Activated CD4-positive, alpha-beta T cell treated with anti-CD3 and anti-CD28 coated beads, Interleukin-10, Interleukin-2, amounts not matched to agents 100 ng/mL and 50 ng/mL, durations not matched to agents 16 hours and 8 hours (primary cell): ENCODE results near the gene SLC25A22.
A peak's percentile ranks its signal among the peaks of the same experiment; 100 is the strongest.

Experiments
- DNase-seq: peaks from one replicate; pipeline ENCODE4 v3.0.0-alpha.2; 2020

SLC25A22 gene

GRCh38 chr11:788953-789940 is 8.8 kb downstream of the SLC25A22 start:
- no peak for DNase-seq

- no peak for DNase-seq
These were observed 10.0 kb downstream of the SLC25A22 start for GRCh38 chr11:788009-788640.

GRCh38 chr11:787084-787675 is 10.9 kb downstream of the SLC25A22 start:
- DNase-seq: no peak

- no peak for DNase-seq
These were observed 11.6 kb downstream of the SLC25A22 start for GRCh38 chr11:786235-787083.

DNA sequence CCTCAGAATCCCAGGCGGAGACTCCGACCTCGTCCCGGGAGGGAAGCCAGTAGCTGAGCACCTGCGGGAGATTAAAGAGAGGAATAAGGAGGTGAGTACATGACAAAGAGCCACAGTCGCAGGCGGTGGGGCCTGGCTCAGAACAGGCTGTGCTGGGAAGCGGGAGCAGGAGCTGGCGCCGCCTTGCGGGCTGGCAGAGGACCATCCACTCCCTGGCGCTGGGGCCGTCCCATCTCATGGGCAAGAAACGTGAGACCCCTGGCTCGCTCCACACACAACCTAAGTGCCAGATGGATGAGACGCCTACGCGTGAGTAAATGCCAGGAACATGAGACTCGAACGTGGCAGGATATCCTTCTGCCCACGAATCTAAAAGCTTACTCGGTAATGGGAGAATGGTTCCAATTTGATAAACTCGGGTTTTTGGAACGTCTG is 14.5 kb downstream of the SLC25A22 start:
- peak; percentile 37 for DNase-seq

GRCh38 chr11:782264-783174 is 15.6 kb downstream of the SLC25A22 start:
- DNase-seq: no peak

- no peak for DNase-seq
These were observed 18.0 kb downstream of the SLC25A22 start for GRCh38 chr11:779955-780532.

DNA sequence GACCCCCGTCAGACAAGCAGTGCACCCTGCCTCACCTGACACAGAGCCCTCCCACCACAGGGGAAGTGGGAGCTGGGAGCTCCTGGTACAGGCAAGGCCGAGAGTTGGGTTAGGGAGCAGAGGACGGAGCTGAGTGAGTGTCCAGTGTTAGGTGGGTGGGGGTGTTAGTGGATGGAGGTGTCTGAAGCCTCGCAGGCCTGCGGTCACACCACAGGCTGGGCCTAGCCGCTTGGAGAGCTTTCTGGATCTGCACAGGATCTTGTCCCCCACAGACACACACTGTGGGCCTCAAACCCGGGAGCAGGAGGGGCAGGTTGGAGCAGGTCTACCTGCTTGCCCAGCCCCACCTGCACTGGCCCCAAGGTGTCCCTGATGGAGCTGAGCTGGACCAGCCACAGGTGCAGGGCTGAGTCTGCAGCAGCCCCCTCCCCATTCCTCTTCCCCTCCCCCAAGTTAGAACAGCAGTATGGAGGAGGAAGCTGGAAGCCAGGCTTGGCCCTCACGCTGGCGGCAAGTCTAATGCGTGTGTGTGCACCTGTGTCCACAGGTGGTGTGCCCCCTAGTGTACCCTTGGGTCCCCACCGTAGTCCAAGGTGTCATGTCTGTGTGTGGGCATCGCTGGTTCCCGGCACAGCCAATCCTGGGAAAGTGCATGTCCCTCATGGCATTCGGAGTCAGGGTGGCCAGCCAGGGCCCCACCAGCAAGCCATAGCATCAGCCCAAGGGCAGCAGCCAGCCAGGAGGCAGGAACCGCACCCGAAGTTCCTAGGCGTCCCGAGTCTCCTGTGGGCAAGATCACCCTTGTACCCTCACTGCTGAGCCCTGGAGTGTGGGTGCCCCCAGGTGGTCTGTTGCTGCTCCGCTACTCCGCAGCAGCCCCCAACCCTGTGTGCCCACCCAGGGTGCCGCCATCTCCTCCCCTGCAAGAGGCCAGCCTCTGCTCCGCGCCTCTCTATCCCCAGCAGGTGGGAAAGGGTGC is 18.8 kb downstream of the SLC25A22 start:
- no peak for DNase-seq

DNA sequence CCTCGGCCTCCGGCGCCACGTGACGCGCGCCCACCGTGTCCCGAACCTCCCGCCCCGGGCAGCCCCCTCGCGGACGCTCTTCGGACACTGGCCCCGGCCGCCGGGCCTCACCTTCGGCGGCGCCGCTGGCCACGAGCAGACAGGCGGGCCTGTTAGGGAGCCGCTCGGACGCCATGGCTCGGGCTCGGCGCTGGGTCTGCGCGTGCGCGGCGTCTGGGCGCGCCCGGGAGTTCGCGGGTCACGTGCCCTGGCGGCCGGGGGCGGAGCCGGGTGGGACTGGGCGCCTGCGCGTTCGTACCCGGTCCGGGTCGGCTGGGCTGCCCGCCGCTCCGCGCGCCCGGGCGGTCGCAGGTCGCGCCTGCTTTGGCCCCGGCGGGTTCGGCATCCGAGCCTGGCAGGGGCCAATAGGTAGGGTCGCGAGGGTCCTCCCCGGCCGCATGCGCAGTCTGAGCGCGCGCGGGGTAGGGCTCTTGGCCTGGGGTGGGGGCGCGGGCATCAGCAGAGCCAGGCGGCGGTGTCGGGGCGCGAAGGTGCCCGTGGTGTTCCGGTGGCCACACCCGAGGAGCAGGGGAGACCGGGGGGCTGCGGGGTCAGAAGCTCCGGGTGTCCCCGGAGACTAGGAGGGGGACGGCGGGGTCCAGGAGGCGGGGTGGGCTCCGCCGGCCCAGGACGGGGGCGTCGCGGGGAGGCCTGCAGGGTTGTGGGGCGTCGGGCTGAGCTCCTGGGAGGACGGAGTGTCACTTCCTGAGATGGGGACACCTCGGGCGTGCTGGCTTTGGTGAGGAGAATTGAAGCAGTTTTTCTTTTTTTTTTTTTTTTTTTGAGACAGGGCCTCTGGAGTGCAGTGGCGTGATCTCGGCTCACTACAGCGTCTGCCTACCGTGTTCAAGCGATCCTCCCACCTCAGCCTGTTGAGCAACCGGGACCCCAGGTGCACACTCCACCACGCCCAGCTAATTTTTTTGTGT is 20.5 kb downstream of the SLC25A22 start, which contains the start of gene GATD1:
Gene GATD1, minus strand, starts transcription at position 200 of the 968 bp plus-strand sequence. Its CDS starts 25 bp downstream, at position 175.
- peak; percentile 97 for DNase-seq

- peak; percentile 31 for DNase-seq
These were observed 21.4 kb downstream of the SLC25A22 start for GRCh38 chr11:776561-777287.

DNA sequence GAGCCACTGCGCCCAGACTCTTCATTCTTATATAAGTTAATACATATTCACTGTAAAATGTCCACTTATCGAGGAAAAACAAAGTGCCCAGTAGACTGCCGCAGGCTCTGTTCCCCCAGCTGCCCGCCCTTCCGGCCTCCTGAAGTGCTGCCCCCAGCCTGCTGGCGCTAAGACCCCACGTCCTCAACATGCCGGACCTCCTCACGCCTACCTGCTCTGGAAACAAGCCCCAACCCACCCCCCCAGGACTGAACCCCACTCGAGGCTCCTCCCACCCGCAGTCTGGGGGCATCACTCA is 21.9 kb downstream of the SLC25A22 start:
- DNase-seq: no peak

GRCh38 chr11:774873-775592 is 23.0 kb downstream of the SLC25A22 start:
- no peak for DNase-seq

DNA sequence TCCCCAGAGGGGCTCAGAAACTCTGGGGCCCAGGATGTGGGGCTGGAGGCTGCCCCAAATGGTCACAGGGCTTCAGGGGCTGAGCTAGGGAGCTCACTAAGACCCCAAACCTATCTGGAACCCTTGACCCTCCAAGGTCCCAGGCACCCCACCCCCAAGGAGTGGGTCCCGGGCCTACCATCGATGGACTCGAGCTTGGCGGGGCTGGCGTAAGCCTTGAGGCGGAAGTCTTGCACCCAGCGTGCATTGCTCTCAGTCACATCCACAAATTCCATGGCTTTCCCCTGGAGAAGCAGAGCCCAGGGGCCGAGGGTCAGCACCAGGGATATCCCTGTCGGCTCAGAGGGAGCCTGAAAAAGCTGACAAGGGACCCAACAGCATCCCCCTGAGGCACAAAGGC is 24.3 kb downstream of the SLC25A22 start:
- DNase-seq: no peak

DNA sequence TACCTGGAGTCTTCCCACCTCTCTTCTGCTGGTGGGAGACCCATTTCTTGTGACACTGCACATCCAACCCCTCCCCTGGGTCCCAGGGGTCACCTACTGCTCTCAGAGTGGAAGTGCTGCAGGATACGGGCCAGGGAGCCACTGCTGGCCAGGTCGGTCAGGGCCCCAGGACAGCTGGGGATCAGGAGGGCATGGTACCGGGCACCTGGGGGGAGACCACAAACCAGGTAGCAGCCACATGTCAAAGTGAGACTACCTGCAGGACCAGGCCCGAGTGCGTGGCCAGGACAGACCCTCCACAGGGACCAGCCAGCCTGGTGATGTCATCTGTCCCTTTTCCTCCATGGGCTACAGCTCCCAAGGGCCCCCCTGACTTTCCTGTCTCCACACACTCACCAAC is 24.7 kb downstream of the SLC25A22 start:
- DNase-seq: no peak

GRCh38 chr11:772429-773390 is 25.4 kb downstream of the SLC25A22 start:
- no peak for DNase-seq

- no peak for DNase-seq
These were observed 26.4 kb downstream of the SLC25A22 start for GRCh38 chr11:771617-772204.
